Measurements from ENCODE around the gene UGT3A2. TPM values are rescaled to one million over a fixed set of nuclear protein-coding genes. Genes with fewer than 3 reads are reported as not detected.

Gene UGT3A2
- total RNA-seq, 1 experiment from 2014 or later = 0.10 TPM

- POLR2A ChIA-PET = no interaction called here
- ATAC-seq = no peak
- no peak for DNase-seq (ENCODE audit: low read depth, low spot score)
- Histone ChIP-seq H3K27ac (ENCODE audit: low read length) (no peak overlapping the region), H3K4me3 (ENCODE audit: low read depth in 2 of 2, low read length in 2 of 2) (no peak overlapping the region), H3K27me3 (ENCODE audit: control insufficient read depth, insufficient read depth, low read length) (no peaks in the 10 kb centered on the region), H3K36me3 (ENCODE audit: control insufficient read depth, insufficient read depth, low read length) (no peaks in the 10 kb centered on the region), H3K4me1 (ENCODE audit: control insufficient read depth, insufficient read depth, low read length) (no peaks in the 10 kb centered on the region; the same call in 1 of the 2 replicates), H3K9me3 (ENCODE audit: control insufficient read depth, insufficient read depth, low read depth, low read length) (no peaks in the 10 kb centered on the region)
- in situ Hi-C loops (cut with HindIII; ENCODE audit: low pct_unique_long_range_greater_than_20kb, low sequenced_read_pairs) = no loop called here
- TF ChIP-seq TCF7L2 (IDR thresholded peaks at IDR 0.05; ENCODE audit: low read depth, low read length) (no peak), CTCF (IDR thresholded peaks at IDR 0.05) (no peak), POLR2AphosphoS5 (IDR thresholded peaks at IDR 0.05; ENCODE audit: low read depth, low read length) (no peak), SIN3A (IDR thresholded peaks at IDR 0.05; ENCODE audit: borderline replicate concordance, insufficient read depth, low read depth, low read length) (no peak)
- TF ChIP-seq, protein P1, sequence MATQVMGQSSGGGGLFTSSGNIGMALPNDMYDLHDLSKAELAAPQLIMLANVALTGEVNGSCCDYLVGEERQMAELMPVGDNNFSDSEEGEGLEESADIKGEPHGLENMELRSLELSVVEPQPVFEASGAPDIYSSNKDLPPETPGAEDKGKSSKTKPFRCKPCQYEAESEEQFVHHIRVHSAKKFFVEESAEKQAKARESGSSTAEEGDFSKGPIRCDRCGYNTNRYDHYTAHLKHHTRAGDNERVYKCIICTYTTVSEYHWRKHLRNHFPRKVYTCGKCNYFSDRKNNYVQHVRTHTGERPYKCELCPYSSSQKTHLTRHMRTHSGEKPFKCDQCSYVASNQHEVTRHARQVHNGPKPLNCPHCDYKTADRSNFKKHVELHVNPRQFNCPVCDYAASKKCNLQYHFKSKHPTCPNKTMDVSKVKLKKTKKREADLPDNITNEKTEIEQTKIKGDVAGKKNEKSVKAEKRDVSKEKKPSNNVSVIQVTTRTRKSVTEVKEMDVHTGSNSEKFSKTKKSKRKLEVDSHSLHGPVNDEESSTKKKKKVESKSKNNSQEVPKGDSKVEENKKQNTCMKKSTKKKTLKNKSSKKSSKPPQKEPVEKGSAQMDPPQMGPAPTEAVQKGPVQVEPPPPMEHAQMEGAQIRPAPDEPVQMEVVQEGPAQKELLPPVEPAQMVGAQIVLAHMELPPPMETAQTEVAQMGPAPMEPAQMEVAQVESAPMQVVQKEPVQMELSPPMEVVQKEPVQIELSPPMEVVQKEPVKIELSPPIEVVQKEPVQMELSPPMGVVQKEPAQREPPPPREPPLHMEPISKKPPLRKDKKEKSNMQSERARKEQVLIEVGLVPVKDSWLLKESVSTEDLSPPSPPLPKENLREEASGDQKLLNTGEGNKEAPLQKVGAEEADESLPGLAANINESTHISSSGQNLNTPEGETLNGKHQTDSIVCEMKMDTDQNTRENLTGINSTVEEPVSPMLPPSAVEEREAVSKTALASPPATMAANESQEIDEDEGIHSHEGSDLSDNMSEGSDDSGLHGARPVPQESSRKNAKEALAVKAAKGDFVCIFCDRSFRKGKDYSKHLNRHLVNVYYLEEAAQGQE (IDR thresholded peaks at IDR 0.05; ENCODE audit: insufficient read depth in 1 of 2, low read depth in 2 of 2, low read length in 1 of 2) = no peak
- BruUV-seq (replicated peaks) = no TSS peak
- CTCF ChIA-PET = no interaction called here
- intact Hi-C loops (cut with micrococcal nuclease; ENCODE audit: unreplicated experiment) = no loop called here
Measured at GRCh38 chr5:36108758-36109460, 42.2 kb upstream of the UGT3A2 start.

DNA sequence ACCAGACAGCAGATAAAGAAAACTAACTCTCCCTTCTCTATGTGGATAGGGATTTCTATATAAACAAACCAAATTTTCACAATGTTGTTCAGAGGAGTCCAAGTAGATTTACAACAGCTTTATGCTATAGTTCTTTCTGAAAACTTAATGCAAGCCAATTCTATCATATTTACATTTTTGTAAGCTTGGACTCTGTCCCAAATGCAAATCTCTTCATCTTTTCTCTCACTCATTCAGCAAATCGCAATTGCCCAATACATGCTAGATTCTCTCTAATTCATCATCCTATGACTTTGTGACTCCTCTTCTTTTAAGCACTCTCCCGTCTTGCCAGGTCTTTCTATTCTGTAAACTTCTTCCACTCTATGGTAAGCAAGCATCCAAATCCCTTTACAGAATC is 39.1 kb upstream of the UGT3A2 start:
- intact Hi-C loops (cut with micrococcal nuclease; ENCODE audit: unreplicated experiment) = no loop called here
- no peak for ATAC-seq
- ChIA-PET CTCF (no interaction called here), POLR2A (no interaction called here)
- DNase-seq (ENCODE audit: low read depth, low spot score) = no peak
- no TSS peak for BruUV-seq (replicated peaks)
- TF ChIP-seq, protein P1 (IDR thresholded peaks at IDR 0.05; ENCODE audit: insufficient read depth in 1 of 2, low read depth in 2 of 2, low read length in 1 of 2) = no peak
- TF ChIP-seq SIN3A (IDR thresholded peaks at IDR 0.05; ENCODE audit: borderline replicate concordance, insufficient read depth, low read depth, low read length) (no peak), CTCF (IDR thresholded peaks at IDR 0.05) (no peak), TCF7L2 (IDR thresholded peaks at IDR 0.05; ENCODE audit: low read depth, low read length) (no peak), POLR2AphosphoS5 (IDR thresholded peaks at IDR 0.05; ENCODE audit: low read depth, low read length) (no peak)
- H3K27ac ChIP-seq (ENCODE audit: low read length) = no peak overlapping the region
- no peaks in the 10 kb centered on the region for H3K36me3 ChIP-seq (ENCODE audit: control insufficient read depth, insufficient read depth, low read length)
- no peaks in the 10 kb centered on the region for H3K27me3 ChIP-seq (ENCODE audit: control insufficient read depth, insufficient read depth, low read length)
- in situ Hi-C loops (cut with HindIII; ENCODE audit: low pct_unique_long_range_greater_than_20kb, low sequenced_read_pairs) = no loop called here
- H3K4me1 ChIP-seq (ENCODE audit: control insufficient read depth, insufficient read depth, low read length) = no peaks in the 10 kb centered on the region; the same call in 1 of the 2 replicates
- no peak overlapping the region for H3K4me3 ChIP-seq (ENCODE audit: low read depth in 2 of 2, low read length in 2 of 2)
- no peaks in the 10 kb centered on the region for H3K9me3 ChIP-seq (ENCODE audit: control insufficient read depth, insufficient read depth, low read depth, low read length)

Measured in Panc1 (cell line).